Posterior vena cava (tissue), 2 donors: ENCODE results near the gene PIGQ. TPM values are rescaled to one million over a fixed set of nuclear protein-coding genes. Genes with fewer than 3 reads are reported as not detected.

Experiments
- DNase-seq: peaks from one replicate; pipeline ENCODE4 v3.0.0-alpha.2; 2020; ENCODE audit warnings: low spot score
- intact Hi-C, 2 donors: fragments of 100-400 bp; cut with DNase I; formaldehyde crosslinking; loops; one replicate each; pipeline versions ENCODE4 v1.14.1 to v1.14.2; 2022 to 2023
- total RNA-seq, 2 donors: library from RNA; stranded (reverse); fragmentation: NEBNext Ultra II Directional; extraction: Animal tissue kit (Norgen Biotek cat#: 25700); gene quantifications; one replicate each; pipeline ENCODE4 v1.2.1, GENCODE V29; 2021
- donor health status: DM: yes; HTN: yes; CAD: no.
- donor health status: DM: yes; HTN: yes; CAD: no.

PIGQ gene
- total RNA-seq, 2 donors from 2014 or later, result 22.1 to 25.4 TPM

DNA sequence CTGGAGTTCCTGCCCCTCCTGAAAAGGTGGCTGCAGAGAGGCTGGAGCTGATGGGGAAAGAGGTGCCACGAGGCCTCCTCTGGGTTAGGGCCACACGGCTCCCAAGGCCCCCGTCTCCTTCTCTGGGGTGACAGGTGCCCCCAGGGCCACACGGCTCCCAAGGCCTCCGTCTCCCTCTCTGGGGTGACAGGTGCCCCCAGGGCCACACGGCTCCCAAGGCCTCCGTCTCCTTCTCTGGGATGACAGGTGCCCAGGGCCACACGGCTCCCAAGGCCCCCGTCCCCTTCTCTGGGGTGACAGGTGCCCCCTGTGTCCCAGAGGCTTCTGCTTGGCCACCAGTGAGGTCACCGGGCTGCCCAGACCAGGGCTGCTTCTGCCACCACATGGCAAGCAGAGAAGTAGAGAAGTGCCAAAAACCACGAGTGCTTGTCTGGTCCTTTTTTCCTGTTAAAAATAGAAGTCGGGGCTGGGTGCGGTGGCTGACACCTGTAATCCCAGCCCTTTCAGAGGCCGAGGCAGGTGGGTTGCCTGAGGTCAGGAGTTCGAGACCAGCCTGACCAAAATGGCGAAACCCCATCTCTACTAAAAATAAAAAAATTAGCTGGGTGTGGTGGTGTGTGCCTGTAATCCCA, 38.2 kb upstream of the PIGQ start:
- intact Hi-C loops, result no loop called here
- no peak for DNase-seq

DNA sequence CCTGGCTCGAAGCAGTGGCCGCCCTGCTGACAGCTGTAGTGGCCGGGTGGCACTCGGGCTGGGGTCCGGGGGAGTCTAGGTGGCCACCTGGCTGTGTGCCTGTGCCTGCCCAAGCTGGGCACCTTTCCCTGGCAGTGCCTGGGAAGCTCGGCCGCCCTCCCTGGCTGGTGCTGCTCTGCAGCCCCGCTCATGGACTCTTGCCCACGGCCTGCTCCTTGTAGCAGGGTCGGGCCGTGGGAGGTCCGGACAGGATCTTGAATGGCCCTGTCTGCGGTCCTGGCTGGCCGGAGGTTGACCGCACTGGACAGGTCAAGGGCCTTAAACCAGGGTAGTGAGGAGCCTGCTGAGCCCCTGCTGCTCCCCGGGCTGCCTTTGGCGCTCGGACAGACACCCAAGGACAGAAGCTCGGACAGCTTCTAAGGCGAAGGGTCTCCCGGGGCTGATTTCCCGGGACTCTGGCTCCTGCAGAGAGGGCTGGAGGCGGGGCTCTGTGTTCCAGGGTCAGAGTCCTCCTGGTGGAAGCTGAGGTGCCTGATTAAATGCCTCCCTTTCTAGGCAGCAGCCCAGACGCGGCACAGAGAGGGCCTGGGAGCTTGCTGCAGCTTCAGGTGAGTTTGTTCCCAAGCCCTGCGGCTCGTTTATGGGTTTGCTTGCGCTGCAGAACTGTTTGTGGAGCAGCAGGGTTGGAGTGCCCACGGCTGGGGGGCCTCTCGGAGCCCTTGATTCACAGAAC, 36.2 kb upstream of the PIGQ start:
- intact Hi-C loops, result no loop called here
- no peak for DNase-seq

GRCh38 chr16:534135-534534, 35.6 kb upstream of the PIGQ start:
- no peak for DNase-seq
- intact Hi-C loops, result no loop called here

- intact Hi-C loops, result no loop called here
- no peak for DNase-seq
Observed at GRCh38 chr16:534856-535445, 34.8 kb upstream of the PIGQ start.

- intact Hi-C loops, result no loop called here
- DNase-seq, result no peak
Observed at GRCh38 chr16:535446-536405, 34.0 kb upstream of the PIGQ start.

- no peak for DNase-seq
- intact Hi-C loops, result no loop called here
Observed at GRCh38 chr16:536746-537145, 33.0 kb upstream of the PIGQ start.

GRCh38 chr16:537415-538335, 32.1 kb upstream of the PIGQ start:
- DNase-seq, result no peak
- intact Hi-C loops, result no loop called here

- intact Hi-C loops, result no loop called here
- DNase-seq, result no peak
Observed at GRCh38 chr16:539901-540530, 29.8 kb upstream of the PIGQ start.

DNA sequence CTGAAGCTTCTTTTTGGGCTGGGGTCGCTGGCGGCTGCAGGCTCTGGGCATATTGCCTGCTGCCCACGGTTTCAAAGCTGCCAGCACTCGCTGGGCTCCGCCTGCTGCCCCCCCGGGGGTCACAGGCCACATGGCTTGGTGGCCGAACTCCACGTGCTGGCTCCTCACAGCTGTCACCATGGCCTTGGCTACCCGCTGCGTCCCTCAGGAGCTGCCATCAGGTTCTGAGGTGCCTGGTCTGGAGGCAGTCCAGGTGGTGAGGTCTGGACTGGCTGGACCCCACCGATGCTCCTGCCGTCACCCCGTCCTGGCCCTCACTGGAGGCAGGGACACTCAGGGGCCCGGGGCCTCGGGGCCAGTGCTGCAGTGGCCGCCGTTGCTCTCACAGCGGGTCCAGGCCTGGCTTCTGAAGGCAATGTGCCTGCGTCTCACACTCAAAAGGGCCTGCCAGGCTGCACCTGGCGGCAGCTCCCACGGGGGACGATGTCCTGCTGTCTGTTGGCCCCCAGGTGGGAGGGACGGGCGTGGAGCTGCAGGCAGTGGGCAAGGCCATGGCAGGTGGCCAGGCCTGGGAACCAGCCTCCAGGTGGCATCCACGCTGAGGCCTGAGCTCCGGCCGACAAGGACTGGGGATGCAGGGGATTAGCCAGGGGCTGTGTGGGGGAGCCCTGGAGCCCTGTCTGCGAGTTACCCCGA, 29.0 kb upstream of the PIGQ start:
- no peak for DNase-seq
- intact Hi-C loops, result no loop called here

DNA sequence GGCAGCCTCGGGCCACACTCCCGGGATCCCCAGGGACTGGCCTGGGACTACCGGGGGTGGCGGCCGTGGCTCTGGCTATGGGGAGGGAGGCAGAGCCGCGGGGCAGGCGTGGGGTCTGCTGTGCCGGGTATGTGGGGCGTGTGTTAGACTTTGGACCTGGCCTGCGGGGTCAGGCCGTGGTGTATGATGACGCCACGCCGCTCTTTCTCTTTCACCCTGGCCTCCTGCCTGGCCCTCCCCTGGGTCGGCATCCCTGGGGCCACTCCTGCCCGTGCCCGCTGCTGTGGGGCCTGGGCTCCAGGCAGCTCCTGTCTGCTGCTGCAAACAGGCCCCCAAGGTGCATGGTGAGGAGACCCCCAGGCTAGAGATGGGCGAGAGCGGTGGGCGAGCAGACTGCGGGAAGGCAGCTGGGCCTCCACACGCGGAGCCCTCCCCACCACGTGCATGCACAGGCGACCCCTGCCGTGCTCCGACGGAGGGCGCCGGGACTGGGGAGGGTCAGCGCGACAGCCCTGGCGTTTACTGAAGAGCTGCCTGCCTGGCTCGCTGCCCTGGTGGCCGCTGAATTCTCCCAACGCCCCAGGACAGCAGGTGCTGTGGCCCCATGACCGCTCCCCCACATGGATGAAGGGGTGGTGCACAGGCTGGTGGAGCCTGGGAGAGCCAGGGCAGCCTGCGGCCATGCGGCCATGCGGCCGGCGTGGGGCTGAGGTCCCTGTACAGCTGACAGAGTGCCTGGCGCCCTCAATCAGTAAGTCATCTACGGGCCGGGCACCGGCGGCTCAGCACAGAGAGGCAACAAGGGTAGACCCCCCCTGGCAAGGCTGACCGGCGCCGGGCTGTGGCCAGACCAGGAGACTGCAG, 26.2 kb upstream of the PIGQ start:
- intact Hi-C loops, result no loop called here
- DNase-seq, result no peak

DNA sequence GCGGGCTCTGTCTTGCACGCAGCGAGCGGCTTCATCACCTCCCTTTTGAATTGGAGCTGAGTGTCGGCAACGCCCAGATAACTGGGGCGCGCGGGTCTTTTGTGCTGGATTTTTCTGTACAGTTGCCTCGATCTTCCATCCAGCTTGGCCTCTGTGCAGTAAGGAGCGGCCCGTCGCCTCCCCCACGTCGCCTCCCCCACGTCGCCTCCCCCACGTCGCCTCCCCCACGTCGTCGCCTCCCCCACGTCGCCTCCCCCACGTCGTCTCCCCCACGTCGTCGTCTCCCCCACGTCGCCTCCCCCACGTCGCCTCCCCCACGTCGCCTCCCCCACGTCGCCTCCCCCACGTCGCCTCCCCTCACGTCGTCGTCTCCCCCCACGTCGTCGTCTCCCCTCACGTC, 25.3 kb upstream of the PIGQ start:
- DNase-seq, result no peak
- intact Hi-C loops, result no loop called here

GRCh38 chr16:546909-547770, 22.6 kb upstream of the PIGQ start:
- intact Hi-C loops, result no loop called here

DNA sequence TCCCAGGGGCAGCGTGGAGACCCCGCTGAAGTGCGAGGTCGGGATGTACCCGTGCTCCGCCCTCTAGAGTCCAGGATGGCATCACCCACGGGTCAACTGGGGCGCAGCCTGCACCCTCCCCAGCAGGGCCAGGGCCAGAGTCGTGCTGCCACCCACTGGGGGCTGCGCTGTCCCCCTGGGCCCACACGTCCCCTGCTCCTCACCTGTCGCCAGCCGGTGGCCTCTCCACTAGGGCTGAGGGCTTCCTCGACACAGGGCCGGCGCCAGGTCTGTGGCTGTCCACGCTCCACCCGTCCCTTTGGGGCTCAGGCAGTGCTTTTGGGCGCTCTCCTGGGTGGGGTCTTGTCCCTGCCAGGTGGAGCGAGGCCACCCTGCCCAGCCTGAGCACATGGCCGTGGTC, 21.2 kb upstream of the PIGQ start:
- intact Hi-C loops, result no loop called here
- no peak for DNase-seq

More at GRCh38 chr16:546909-547770, 22.6 kb upstream of the PIGQ start:
- peak; percentile 92 for DNase-seq

- no peak for DNase-seq
- intact Hi-C loops, result no loop called here
Observed at GRCh38 chr16:549544-550263, 20.1 kb upstream of the PIGQ start.

DNA sequence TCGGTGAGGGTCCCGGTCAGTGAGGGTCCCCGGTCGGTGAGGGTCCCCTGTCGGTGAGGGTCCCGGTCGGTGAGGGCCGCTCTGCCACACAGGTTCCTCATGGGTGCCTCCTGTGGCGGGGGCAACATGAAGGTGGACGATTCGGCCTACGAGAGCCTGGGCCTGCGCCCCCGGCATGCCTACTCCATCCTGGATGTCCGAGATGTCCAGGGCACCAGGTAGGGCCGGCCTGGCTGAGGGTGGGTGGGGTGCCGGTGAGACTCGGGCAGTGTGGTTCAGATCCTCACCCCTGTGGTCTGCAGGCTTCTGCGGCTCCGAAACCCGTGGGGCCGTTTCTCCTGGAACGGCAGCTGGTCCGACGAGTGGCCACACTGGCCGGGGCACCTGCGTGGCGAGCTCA, 18.6 kb upstream of the PIGQ start:
- DNase-seq, result no peak
- intact Hi-C loops, result no loop called here
